GM12878 (cell line): Measurements from ENCODE around the gene NDUFB11. TPM values are rescaled to one million over a fixed set of nuclear protein-coding genes. Genes with fewer than 3 reads are reported as not detected.

Experiments
- ATAC-seq: fragments of 200-7000 bp; cut with Tn5 transposase; 3 replicates; pipeline ENCODE4 v1.9.1; 2020; ENCODE audit warnings: mild to moderate bottlenecking, moderate library complexity
- BruUV-seq: library from RNA; stranded (reverse); fragments of 400-500 nt; replicated peaks from 2 replicates; lab custom pipeline; 2021; lab: Mats Ljungman, UMichigan
- CTCF ChIA-PET: fragments of 300-600 bp; sonication (Branson Sonifier 250); formaldehyde crosslinking; extraction: SDS; loops from one replicate; lab custom pipeline; 2021; ENCODE audit warnings: inconsistent platforms; lab: Yijun Ruan, JAX
- POLR2A ChIA-PET: fragments of 350-600 bp; formaldehyde crosslinking; extraction: SDS; loops from one replicate; lab custom pipeline; 2021; ENCODE audit warnings: inconsistent platforms; lab: Charles Lee
- RAD21 ChIA-PET: fragments of 300-600 bp; sonication (Branson Sonifier 250); formaldehyde crosslinking; loops from one replicate; lab custom pipeline; 2023; ENCODE audit warnings: antibody characterized with exemption; ENCODE audit not compliant: unreplicated experiment; lab: Charles Lee
- SMC1A ChIA-PET: fragments of 300-600 bp; sonication (Branson Sonifier 250); formaldehyde crosslinking; loops from one replicate; lab custom pipeline; 2023; ENCODE audit not compliant: unreplicated experiment, uncharacterized antibody; lab: Charles Lee
- DNase-seq: peaks from one replicate; pipeline ENCODE4 v3.0.0-alpha.2; 2011; ENCODE audit warnings: low read depth, low spot score
- FAIRE-seq: peaks from 3 replicates; lab custom pipeline; 2011; peaks lifted over from hg19 to GRCh38; lab: Jason Lieb, UNC
- H2AFZ ChIP-seq: 2 replicates; pipeline ENCODE4 v1.6.0; 2011; ENCODE audit warnings: low read depth, low read length, control low read depth; ENCODE audit not compliant: control insufficient read depth
- H3K27ac ChIP-seq: 2 replicates; pipeline ENCODE4 v1.5.1; 2011; ENCODE audit warnings: control low read depth; ENCODE audit not compliant: control insufficient read depth, insufficient read depth
- H3K27me3 ChIP-seq, 2 experiments: replicated peaks in 1 of 2; 2 replicates each; pipeline versions ENCODE4 v1.6.0 to v1.6.1; 2011; ENCODE audit warnings: low read length in 1 of 2; ENCODE audit not compliant: control insufficient read depth in 2 of 2, insufficient read depth in 2 of 2
- H3K36me3 ChIP-seq, 2 experiments: 2 replicates each; pipeline ENCODE4 v1.5.1; 2011; ENCODE audit warnings: low read length in 1 of 2; ENCODE audit not compliant: control insufficient read depth in 2 of 2, insufficient read depth in 2 of 2
- H3K4me1 ChIP-seq: 2 replicates; pipeline ENCODE4 v1.6.1; 2011; ENCODE audit warnings: mild to moderate bottlenecking, low read length, moderate library complexity, mixed read lengths; ENCODE audit not compliant: control insufficient read depth, insufficient read depth
- H3K4me2 ChIP-seq: 2 replicates; pipeline ENCODE4 v1.6.0; 2011; ENCODE audit warnings: control low read depth; ENCODE audit not compliant: control insufficient read depth, insufficient read depth
- H3K4me3 ChIP-seq: fragments of 200-600 bp; sonication (generic); 2 replicates; pipeline ENCODE4 v1.5.1; 2016
- H3K79me2 ChIP-seq: 2 replicates; pipeline ENCODE4 v1.6.0; 2011; ENCODE audit warnings: low read length; ENCODE audit not compliant: control insufficient read depth, insufficient read depth
- H3K9ac ChIP-seq: 2 replicates; pipeline ENCODE4 v1.8.0; 2011; ENCODE audit warnings: low read length, control low read depth, mixed read lengths; ENCODE audit not compliant: control insufficient read depth, insufficient read depth
- H3K9me3 ChIP-seq: replicated peaks from 3 replicates; pipeline ENCODE4 v1.5.1; 2011; ENCODE audit warnings: mild to moderate bottlenecking, low read length; ENCODE audit not compliant: control insufficient read depth, insufficient read depth
- H4K20me1 ChIP-seq: 2 replicates; pipeline ENCODE4 v1.6.0; 2011; ENCODE audit not compliant: control insufficient read depth, insufficient read depth
- CEBPB ChIP-seq, 2 experiments: fragments of 150-350 bp in 1 of 2; IDR thresholded peaks; 2 replicates each; pipeline ENCODE4 v1.6.1; 2012 to 2014; ENCODE audit warnings: low read depth in 2 of 2, low read length in 2 of 2, borderline replicate concordance in 1 of 2, inconsistent platforms in 1 of 2
- CHD1 ChIP-seq: IDR thresholded peaks from 2 replicates; pipeline ENCODE4 v1.6.1; 2012; ENCODE audit warnings: low read depth, low read length, improper control_type of control experiment
- HDAC2 ChIP-seq: fragments of 200-600 bp; sonication (generic); IDR thresholded peaks from 2 replicates; pipeline ENCODE4 v1.6.1; 2017
- NFYA ChIP-seq: IDR thresholded peaks from 2 replicates; pipeline ENCODE4 v1.6.1; 2011; ENCODE audit warnings: low read depth, mild to moderate bottlenecking, low read length, improper control_type of control experiment, borderline replicate concordance
- PAX8 ChIP-seq: fragments of 450-650 bp; IDR thresholded peaks from 2 replicates; pipeline ENCODE4 v1.6.1; 2017; ENCODE audit warnings: mild to moderate bottlenecking, moderate library complexity
- SKIL ChIP-seq: fragments of 450-650 bp; IDR thresholded peaks from 2 replicates; pipeline ENCODE4 v1.6.1; 2017; ENCODE audit warnings: mild to moderate bottlenecking, low read depth, inconsistent platforms; ENCODE audit not compliant: poor library complexity, severe bottlenecking
- SREBF1 ChIP-seq: IDR thresholded peaks from 2 replicates; pipeline ENCODE4 v1.6.1; 2012; ENCODE audit warnings: mild to moderate bottlenecking, low read length
- STAT3 ChIP-seq: IDR thresholded peaks from 2 replicates; pipeline ENCODE4 v1.6.1; 2011; ENCODE audit warnings: low read depth, low read length, improper control_type of control experiment
- WGBS: methylation state at CpG from one replicate; pipeline ENCODE4 v1.1.6; 2016; ENCODE audit warnings: low lambda C conversion rate; ENCODE audit not compliant: insufficient replicate concordance, insufficient coverage; ENCODE audit errors: missing lambda C conversion rate; 5-methylcytosine and 5-hydroxymethylcytosine counted together
- in situ Hi-C: fragments of 300-500 bp; cut with MboI; formaldehyde crosslinking; loops from 9 replicates; pipeline ENCODE4 v1.14.3; 2018; ENCODE audit warnings: mixed read lengths
- intact Hi-C: fragments of 100-400 bp; cut with micrococcal nuclease; formaldehyde crosslinking; loops from one replicate; pipeline ENCODE4 v1.14.2; 2022; ENCODE audit not compliant: unreplicated experiment
- polyA plus RNA-seq, 11 experiments: library from polyadenylated mRNA; depleted of rRNA in 4 of 11; unstranded in 6 of 11; stranded (reverse) in 5 of 11; fragments of >200 nt; fragmentation: Nextera tagmentation in 4 of 11; fragmentation: Illumina TruSeq in 1 of 11; extraction: Ambion mirVana in 4 of 11; extraction: Trizol in 1 of 11; gene quantifications; 1 replicate in 1 of 11; 2 replicates in 10 of 11; pipeline versions ENCODE4 v1.2.1 to v1.2.3, GENCODE V29; 2011 to 2016; ENCODE audit warnings: inconsistent platforms in 2 of 11, missing spikeins in 2 of 11, low read depth in 1 of 11
- total RNA-seq, 4 experiments: library from RNA; depleted of rRNA in 3 of 4; stranded (reverse); fragments of >200 nt in 3 of 4; fragmentation: Illumina TruSeq in 1 of 4; extraction: Trizol in 1 of 4; gene quantifications; 2 replicates each; pipeline versions ENCODE4 v1.2.1 to v1.2.3, GENCODE V29; 2013 to 2021

Gene NDUFB11
- total and polyA plus RNA-seq, 10 of the 15 experiments (the other 5 are each of a cell fraction or from before 2014, with no cell fraction given), result 16.1 to 202 (median 83.3) TPM

GRCh38 chrX:47101206-47101605, 43.3 kb downstream of the NDUFB11 start:
- Histone ChIP-seq H3K27me3 (peaks cover 0 to 2% of the 10 kb centered on the region in 2 experiments; a peak in 1 of 4 replicates), H4K20me1 (no peaks in the 10 kb centered on the region), H3K4me1 (no peaks in the 10 kb centered on the region), H3K4me3 (no peak overlapping the region), H2AFZ (no peak overlapping the region), H3K27ac (no peak overlapping the region), H3K9me3 (no peaks in the 10 kb centered on the region; the same call in 2 of the 3 replicates), H3K36me3 (no peaks in the 10 kb centered on the region), H3K9ac (no peak overlapping the region), H3K79me2 (no peaks in the 10 kb centered on the region), H3K4me2 (no peak overlapping the region)
- no peak for TF ChIP-seq NFYA
- no peak for TF ChIP-seq CEBPB (IDR thresholded peaks at IDR 0.05; ENCODE audit: borderline replicate concordance in 1 of 2, low read depth in 2 of 2, low read length in 2 of 2)
- TF ChIP-seq HDAC2, result no peak
- no peak for TF ChIP-seq PAX8
- TF ChIP-seq CHD1, result no peak
- TF ChIP-seq SREBF1, result no peak
- no peak for TF ChIP-seq STAT3
- no peak for TF ChIP-seq SKIL
- DNase-seq (no peak), FAIRE-seq (no peak), ATAC-seq (no peak)
- WGBS, result 36% methylated on average over 4 of the region's 4 CpGs
- ChIA-PET CTCF (no interaction called here), RAD21 (no interaction called here), SMC1A (no interaction called here), POLR2A (no interaction called here)
- in situ Hi-C loops, result no loop called here
- intact Hi-C loops, result no loop called here
- no TSS peak for BruUV-seq
